Measurements from ENCODE around the gene CELF5.
"Not testable (repeated sequence)": the region's sequence is repeated elsewhere in the genome, so short reads cannot be mapped to it uniquely, and the experiment has no call there.

The CELF5 gene

GRCh38 chr19:3189702-3190469, 34.6 kb upstream of the CELF5 start:
- no peak for DNase-seq (ENCODE audit: low read depth in 3 of 3, low spot score in 1 of 3)

DNA sequence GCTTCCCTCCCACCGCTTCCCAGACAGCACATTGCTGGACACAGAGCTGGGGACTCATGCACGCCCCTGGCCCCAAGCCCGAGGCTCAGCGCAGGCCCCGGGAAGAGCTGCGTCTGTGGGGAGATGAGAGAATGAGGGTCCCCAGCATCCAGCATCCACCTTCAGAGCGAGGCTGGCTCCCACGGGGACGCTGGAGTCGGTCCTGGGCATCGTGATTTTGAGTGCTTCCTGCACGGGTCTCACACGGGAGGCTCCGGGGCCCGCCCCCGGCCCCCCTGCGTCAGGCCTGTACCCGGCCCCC, 34.0 kb upstream of the CELF5 start:
- no peak for DNase-seq (ENCODE audit: low read depth in 3 of 3, low spot score in 1 of 3)

DNA sequence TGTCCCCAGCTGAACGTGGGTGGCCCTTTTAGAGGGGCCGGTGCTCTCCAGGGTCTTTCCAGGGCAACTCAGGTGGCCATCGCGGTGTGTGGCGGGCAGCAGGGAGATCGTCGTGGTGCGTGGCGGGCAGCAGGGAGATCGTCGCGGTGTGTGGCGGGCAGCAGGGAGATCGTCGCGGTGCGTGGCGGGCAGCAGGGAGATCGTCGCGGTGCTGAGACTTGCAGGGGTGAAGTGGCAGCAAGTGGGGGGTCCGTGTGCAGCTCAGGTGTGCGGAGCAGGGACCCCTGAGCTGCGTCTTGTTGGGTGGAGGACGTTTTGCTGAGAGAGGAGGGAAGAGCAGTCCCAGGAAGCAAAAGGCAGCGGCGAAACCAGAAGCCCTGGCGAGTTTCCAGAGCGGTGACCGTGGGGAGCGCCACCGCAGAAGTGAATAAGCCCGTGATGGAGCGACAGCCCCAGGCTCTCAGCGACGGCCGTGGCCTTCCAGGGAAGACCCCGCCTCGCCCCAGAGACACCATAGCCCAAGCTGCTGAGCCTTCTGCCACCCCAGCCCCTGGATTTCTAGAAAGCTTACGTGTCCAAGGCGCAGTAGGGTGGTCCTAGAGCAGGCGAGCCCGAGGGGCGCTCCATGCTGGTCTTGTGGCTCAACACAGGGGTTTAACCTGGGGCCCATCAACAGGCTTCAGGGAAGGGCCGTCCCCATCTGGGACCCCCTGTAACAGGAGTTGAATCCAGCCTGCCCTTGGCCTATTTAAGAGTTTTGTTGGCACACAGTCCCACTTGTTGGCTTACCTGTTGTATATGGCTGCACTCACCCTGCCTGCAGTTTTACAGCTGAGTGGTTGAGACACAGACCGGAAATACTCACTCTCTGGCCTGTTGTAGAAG, 33.3 kb upstream of the CELF5 start:
- no peak for DNase-seq (ENCODE audit: low read depth in 3 of 3, low spot score in 1 of 3)

- not testable (repeated sequence) for DNase-seq (ENCODE audit: low read depth in 3 of 3, low spot score in 1 of 3)
Measured at GRCh38 chr19:3191806-3192104, 32.7 kb upstream of the CELF5 start.

- DNase-seq (ENCODE audit: low read depth in 3 of 3, low spot score in 1 of 3): no peak
Measured at GRCh38 chr19:3192228-3192635, 32.2 kb upstream of the CELF5 start.

- DNase-seq (ENCODE audit: low read depth in 3 of 3, low spot score in 1 of 3): no peak
Measured at GRCh38 chr19:3192684-3193083, 31.8 kb upstream of the CELF5 start.

DNA sequence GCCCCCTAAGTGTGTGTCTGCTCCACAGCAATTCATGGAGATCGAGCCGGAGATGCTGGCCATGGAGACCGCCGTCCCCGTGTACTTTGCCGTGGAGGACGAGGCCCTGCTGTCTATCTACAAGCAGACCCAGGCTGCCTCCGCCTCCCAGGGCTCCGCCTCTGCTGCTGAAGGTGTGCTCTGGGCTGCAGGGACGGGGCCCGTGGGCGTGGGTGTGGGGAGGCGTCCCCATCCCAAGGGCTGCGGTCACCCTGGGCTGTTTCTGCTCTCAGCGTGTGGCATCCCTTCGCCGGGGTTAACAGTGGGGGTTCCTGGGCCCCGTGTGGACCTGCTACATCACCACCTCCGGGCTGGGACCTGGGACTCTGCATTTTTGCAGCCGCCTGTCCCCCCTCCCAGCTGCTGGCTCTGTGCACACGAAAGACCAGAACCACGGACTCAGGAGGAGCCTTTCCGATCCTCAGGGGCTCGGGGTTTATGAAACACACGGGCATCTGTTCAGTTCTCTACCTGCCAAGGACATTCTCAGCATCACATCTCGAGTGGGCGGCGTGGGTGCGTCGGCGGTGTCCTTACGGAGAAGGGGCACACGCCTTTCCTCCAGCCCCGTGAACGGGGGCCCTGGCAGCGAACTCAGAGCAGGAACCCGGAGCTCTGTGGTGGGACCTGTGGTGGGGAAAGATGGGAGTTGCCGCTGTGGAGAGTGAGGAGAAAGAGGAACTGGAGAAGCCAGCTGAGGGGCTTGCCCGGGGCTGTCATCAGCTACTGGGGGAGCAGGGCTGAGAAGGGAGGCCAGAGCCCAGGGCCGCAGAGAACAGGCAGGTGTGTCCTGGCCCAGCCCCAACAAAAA, 31.0 kb upstream of the CELF5 start:
- DNase-seq (ENCODE audit: low read depth in 3 of 3, low spot score in 1 of 3): no peak

DNA sequence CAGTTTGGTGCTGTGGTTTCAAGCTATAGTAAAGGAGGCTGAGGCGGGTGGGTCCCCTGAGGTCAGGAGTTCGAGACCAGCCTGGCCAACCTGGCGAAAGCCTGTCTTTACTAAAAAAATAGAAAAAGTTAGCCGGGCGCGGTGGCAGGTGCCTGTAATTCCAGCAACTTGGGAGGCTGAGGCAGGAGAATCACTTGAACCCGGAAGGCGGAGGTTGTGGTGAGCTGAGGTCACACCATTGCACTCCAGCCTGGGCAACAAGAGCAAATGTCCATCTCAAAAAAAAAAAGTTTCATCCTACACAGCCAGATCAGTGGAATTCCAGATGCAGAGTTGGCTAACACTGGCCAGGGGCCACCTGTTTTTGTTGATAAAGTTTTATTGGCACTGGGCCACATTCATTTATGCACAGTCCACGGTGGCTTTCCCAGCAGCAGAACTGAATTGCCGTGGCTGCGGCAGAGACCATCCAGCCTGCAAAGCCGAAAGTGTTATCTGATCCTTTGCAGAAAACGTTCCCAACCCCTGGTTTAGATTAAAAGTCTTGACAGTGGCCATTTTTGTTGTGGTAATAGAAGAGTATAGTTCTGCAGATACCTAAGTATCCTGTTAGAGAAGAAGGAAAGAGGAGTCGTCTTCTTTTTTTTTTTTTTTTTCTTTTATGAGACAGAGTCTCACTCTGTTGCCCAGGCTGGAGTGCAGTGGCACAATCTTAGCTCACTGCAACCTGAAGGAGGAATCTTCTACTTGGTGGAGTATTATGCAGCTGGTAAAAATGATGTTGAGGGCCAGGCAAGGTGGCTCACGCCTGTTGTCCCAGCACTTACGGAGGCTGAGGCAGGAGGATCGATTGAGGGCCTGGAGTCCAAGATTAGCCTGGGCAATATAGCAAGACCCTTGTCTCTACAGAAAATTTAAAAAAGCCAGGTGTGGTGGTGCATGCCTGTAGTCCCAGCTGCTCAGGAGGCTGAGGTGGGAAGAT, 30.1 kb upstream of the CELF5 start:
- DNase-seq (ENCODE audit: low read depth in 3 of 3, low spot score in 1 of 3): no peak

- DNase-seq (ENCODE audit: low read depth in 3 of 3, low spot score in 1 of 3): no peak
Measured at GRCh38 chr19:3196064-3196932, 28.2 kb upstream of the CELF5 start.

- DNase-seq (ENCODE audit: low read depth in 3 of 3, low spot score in 1 of 3): no peak
Measured at GRCh38 chr19:3196933-3197205, 27.6 kb upstream of the CELF5 start.

- DNase-seq (ENCODE audit: low read depth in 3 of 3, low spot score in 1 of 3): no peak
Measured at GRCh38 chr19:3198901-3199700, 25.4 kb upstream of the CELF5 start.

GRCh38 chr19:3201072-3201700, 23.3 kb upstream of the CELF5 start:
- no peak for DNase-seq (ENCODE audit: low read depth in 3 of 3, low spot score in 1 of 3)

DNA sequence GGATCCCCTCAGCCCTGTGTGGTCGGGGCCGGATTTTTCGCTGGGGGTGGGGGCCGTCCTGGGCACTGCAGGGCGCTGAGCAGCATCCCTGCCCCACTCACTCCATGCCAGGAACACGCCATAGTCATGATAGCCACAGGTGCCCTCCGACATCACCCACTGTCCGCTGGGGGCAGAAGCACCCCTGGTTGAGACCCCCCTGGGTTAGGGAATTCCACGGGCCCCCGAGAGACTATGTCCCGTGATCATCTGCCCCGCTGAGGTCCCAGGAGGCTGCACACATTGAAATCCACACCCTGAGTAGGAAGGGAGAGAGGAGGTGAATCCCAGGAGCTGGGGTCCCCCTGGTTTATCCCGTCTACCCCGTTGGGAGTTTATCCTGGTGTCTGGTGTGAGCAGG, 22.6 kb upstream of the CELF5 start:
- DNase-seq (ENCODE audit: low read depth in 3 of 3, low spot score in 1 of 3): no peak

GRCh38 chr19:3202346-3202745, 22.1 kb upstream of the CELF5 start:
- DNase-seq (ENCODE audit: low read depth in 3 of 3, low spot score in 1 of 3): no peak

DNA sequence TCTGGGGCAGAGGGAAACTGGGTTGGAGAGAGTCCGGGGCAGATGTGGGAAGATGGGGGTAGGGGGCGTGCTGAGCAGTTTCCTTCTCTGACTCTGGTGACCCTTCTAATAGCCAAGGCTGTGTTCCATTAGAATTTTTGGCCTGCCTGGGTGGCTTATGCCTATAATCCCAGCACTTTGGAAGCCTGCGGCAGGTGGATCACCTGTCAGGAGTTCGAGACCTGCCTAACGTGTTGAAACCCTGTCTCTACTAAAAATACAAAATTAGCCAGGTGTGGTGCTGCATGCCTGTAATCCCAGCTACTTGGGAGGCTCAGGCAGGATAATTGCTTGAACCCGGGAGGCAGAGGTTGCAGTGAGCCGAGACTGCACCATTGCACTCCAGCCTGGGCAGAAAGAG, 21.6 kb upstream of the CELF5 start:
- DNase-seq (ENCODE audit: low read depth in 3 of 3, low spot score in 1 of 3): not testable (repeated sequence)

- no peak for DNase-seq (ENCODE audit: low read depth in 3 of 3, low spot score in 1 of 3)
Measured at GRCh38 chr19:3203805-3204645, 20.4 kb upstream of the CELF5 start.

- DNase-seq (ENCODE audit: low read depth in 3 of 3, low spot score in 1 of 3): no peak
Measured at GRCh38 chr19:3204646-3205275, 19.7 kb upstream of the CELF5 start.
